Activated CD8-positive, alpha-beta T cell treated with anti-CD3 and anti-CD28 coated beads for 36 hours (primary cell): ENCODE data around the gene PLA2G4D. TPM values are rescaled to one million over a fixed set of nuclear protein-coding genes. Genes with fewer than 3 reads are reported as not detected.

Experiments used
- ATAC-seq: fragments of 200-7000 bp; cut with Tn5 transposase; one replicate; pipeline ENCODE4 v1.10.0; 2021; ENCODE audit warnings: mild to moderate bottlenecking, moderate library complexity
- CTCF ChIA-PET: fragments of 350-600 bp; sonication (Branson Sonifier 250); formaldehyde crosslinking; loops from one replicate; lab custom pipeline; 2021; ENCODE audit warnings: antibody characterized with exemption; lab: Charles Lee
- POLR2A ChIA-PET: fragments of 350-600 bp; sonication (Branson Sonifier 250); formaldehyde crosslinking; loops from one replicate; lab custom pipeline; 2021; ENCODE audit warnings: antibody characterized with exemption; lab: Charles Lee
- DNase-seq: peaks from one replicate; pipeline ENCODE4 v3.0.0-alpha.2; 2020
- H3K27ac Mint-ChIP-seq: one replicate; pipeline ENCODE4 v1.8.0; 2021; ENCODE audit warnings: mild to moderate bottlenecking, mixed read lengths
- H3K27me3 Mint-ChIP-seq: one replicate; pipeline ENCODE4 v1.8.0; 2021; ENCODE audit warnings: mixed read lengths
- H3K36me3 Mint-ChIP-seq: one replicate; pipeline ENCODE4 v1.8.0; 2021; ENCODE audit warnings: low read depth, mixed read lengths
- H3K4me1 Mint-ChIP-seq: one replicate; pipeline ENCODE4 v1.8.0; 2021; ENCODE audit warnings: low read depth, mixed read lengths
- H3K4me3 Mint-ChIP-seq: one replicate; pipeline ENCODE4 v1.8.0; 2021; ENCODE audit warnings: mild to moderate bottlenecking, moderate library complexity, mixed read lengths
- H3K9me3 Mint-ChIP-seq: one replicate; pipeline ENCODE4 v1.8.0; 2021; ENCODE audit warnings: mixed read lengths
- CTCF ChIP-seq: fragments of 200-600 bp; IDR thresholded peaks from one replicate; pipeline ENCODE4 v1.8.0; 2022; ENCODE audit warnings: antibody characterized with exemption, mild to moderate bottlenecking
- intact Hi-C: fragments of 100-400 bp; cut with micrococcal nuclease; formaldehyde crosslinking; loops from one replicate; pipeline ENCODE4 v1.10.0; 2022
- total RNA-seq, 2 experiments: library from RNA; stranded (reverse); gene quantifications; one replicate each; pipeline ENCODE4 v1.2.3, GENCODE V29; 2021

The PLA2G4D gene
- total RNA-seq, 2 experiments from 2014 or later: not detected

GRCh38 chr15:42058791-42059190 is 35.6 kb downstream of the PLA2G4D start:
- peaks cover 7% of the 10 kb centered on the region for H3K4me1 Mint-ChIP-seq
- DNase-seq (no peak), ATAC-seq (no peak)
- CTCF ChIA-PET: interaction anchor here (8.1 kb wide), 1 partner anchor 71 kb away, joined by 97 read pairs; no protein-coding TSS in a partner anchor
- no peaks in the 10 kb centered on the region for H3K36me3 Mint-ChIP-seq
- POLR2A ChIA-PET: no interaction called here
- intact Hi-C loops: loop anchor here (1.0 kb wide), 1 partner anchor 68 kb away; no protein-coding TSS in a partner anchor
- peaks cover 26% of the 10 kb centered on the region for H3K27me3 Mint-ChIP-seq
- TF ChIP-seq CTCF: no peak
- no peak overlapping the region for H3K4me3 Mint-ChIP-seq
- H3K9me3 Mint-ChIP-seq: no peaks in the 10 kb centered on the region
- no peak overlapping the region for H3K27ac Mint-ChIP-seq

- H3K4me3 Mint-ChIP-seq: no peak overlapping the region
- DNase-seq (no peak), ATAC-seq (no peak)
- H3K9me3 Mint-ChIP-seq: no peaks in the 10 kb centered on the region
- no peak for TF ChIP-seq CTCF
- H3K27ac Mint-ChIP-seq: no peak overlapping the region
- no peaks in the 10 kb centered on the region for H3K36me3 Mint-ChIP-seq
- ChIA-PET CTCF (interaction anchor here (0.6 to 8.1 kb wide), 9 partner anchors 9 to 81 kb away, joined by 3 to 97 read pairs (median 4); no protein-coding TSS in a partner anchor), POLR2A (interaction anchor here (0.7 kb wide), 1 partner anchor 256 kb away, joined by 3 read pairs; no protein-coding TSS in a partner anchor)
- peaks cover 7% of the 10 kb centered on the region for H3K4me1 Mint-ChIP-seq
- intact Hi-C loops: no loop called here
- H3K27me3 Mint-ChIP-seq: peaks cover 26% of the 10 kb centered on the region
These were observed 36.3 kb downstream of the PLA2G4D start for GRCh38 chr15:42057799-42058646.

GRCh38 chr15:42056934-42057798 is 37.2 kb downstream of the PLA2G4D start:
- CTCF ChIA-PET: interaction anchor here (0.6 to 6.4 kb wide), 18 partner anchors 8 to 247 kb away, joined by 3 to 74 read pairs (median 4); partner anchors contain the start of gene EHD4
- intact Hi-C loops: no loop called here

GRCh38 chr15:42053914-42054313 is 40.4 kb downstream of the PLA2G4D start:
- Mint-ChIP-seq H3K27me3 (peaks cover 24% of the 10 kb centered on the region), H3K4me3 (no peak overlapping the region), H3K27ac (no peak overlapping the region), H3K4me1 (peaks cover 7% of the 10 kb centered on the region), H3K36me3 (no peaks in the 10 kb centered on the region), H3K9me3 (no peaks in the 10 kb centered on the region)
- intact Hi-C loops: no loop called here
- DNase-seq: no peak
- ATAC-seq: no peak
- ChIA-PET POLR2A (no interaction called here), CTCF (interaction anchor here (1.6 to 6.4 kb wide), 2 partner anchors 30 to 64 kb away, joined by 4 to 74 read pairs; no protein-coding TSS in a partner anchor)
- no peak for TF ChIP-seq CTCF

More at GRCh38 chr15:42056934-42057798, 37.2 kb downstream of the PLA2G4D start:
- Mint-ChIP-seq H3K4me1 (peaks cover 7% of the 10 kb centered on the region), H3K9me3 (no peaks in the 10 kb centered on the region), H3K27me3 (peaks cover 26% of the 10 kb centered on the region), H3K36me3 (no peaks in the 10 kb centered on the region), H3K27ac (no peak overlapping the region), H3K4me3 (peak overlapping the region; percentile 20)
- TF ChIP-seq CTCF: peak; percentile 63
- DNase-seq (peak; percentile 70), ATAC-seq (peak; percentile 86)
- POLR2A ChIA-PET: interaction anchor here (0.7 to 1.6 kb wide), 2 partner anchors 68 to 257 kb away, joined by 3 to 4 read pairs; no protein-coding TSS in a partner anchor
